ENCODE measurements around the gene ZMAT2.

GRCh38 chr5:140677947-140678346, 22.3 kb upstream of the ZMAT2 start:
- TF ChIP-seq CTCF (IDR thresholded peaks at IDR 0.05; ENCODE audit: borderline replicate concordance, extremely low read depth, low read length, poor library complexity, severe bottlenecking) (no peak), EZH2 (IDR thresholded peaks at IDR 0.05; ENCODE audit: borderline replicate concordance, low read depth, low read length, severe bottlenecking) (no peak)
